Common myeloid progenitor, CD34-positive (primary cell): ENCODE measurements around the gene MDM4.

Source experiments
- CTCF ChIA-PET: fragments of 350-600 bp; sonication (Branson Sonifier 250); formaldehyde crosslinking; loops from one replicate; lab custom pipeline; 2021; ENCODE audit warnings: antibody characterized with exemption; lab: Charles Lee
- POLR2A ChIA-PET: fragments of 350-600 bp; sonication (Branson Sonifier 250); formaldehyde crosslinking; loops from one replicate; lab custom pipeline; 2021; ENCODE audit warnings: antibody characterized with exemption; lab: Charles Lee
- DNase-seq, 3 donors: peaks; one replicate each; pipeline versions ENCODE4 v3.0.0 to v3.0.0-alpha.2; 2013
- H3K27ac ChIP-seq, 2 experiments: 1 replicate in 1 of 2; 2 replicates in 1 of 2; pipeline ENCODE4 v1.7.0; 2013; ENCODE audit warnings: inconsistent platforms in 2 of 2, low read length in 2 of 2, mild to moderate bottlenecking in 2 of 2, low read depth in 1 of 2, moderate library complexity in 1 of 2; ENCODE audit not compliant: severe bottlenecking in 2 of 2, insufficient read depth in 1 of 2, poor library complexity in 1 of 2
- H3K27me3 ChIP-seq, 5 experiments: replicated peaks in 2 of 5; 1 replicate in 3 of 5; 2 replicates in 2 of 5; pipeline versions ENCODE4 v1.6.1 to v1.7.0; 2013; ENCODE audit warnings: low read length in 4 of 5, mild to moderate bottlenecking in 2 of 5, moderate library complexity in 2 of 5, inconsistent platforms in 1 of 5; ENCODE audit not compliant: insufficient read depth in 5 of 5, control insufficient read depth in 4 of 5
- H3K36me3 ChIP-seq, 4 experiments: 1 replicate in 2 of 4; 2 replicates in 2 of 4; pipeline versions ENCODE4 v1.6.1 to v1.7.0; 2013; ENCODE audit warnings: low read length in 3 of 4, control low read depth in 1 of 4, mild to moderate bottlenecking in 1 of 4; ENCODE audit not compliant: control insufficient read depth in 4 of 4, insufficient read depth in 4 of 4
- H3K4me1 ChIP-seq, 4 experiments: 1 replicate in 3 of 4; 2 replicates in 1 of 4; pipeline versions ENCODE4 v1.6.1 to v1.7.1; 2013; ENCODE audit warnings: low read length in 3 of 4, mild to moderate bottlenecking in 3 of 4, control low read depth in 1 of 4, inconsistent platforms in 1 of 4, moderate library complexity in 1 of 4; ENCODE audit not compliant: control insufficient read depth in 4 of 4, insufficient read depth in 4 of 4; ENCODE audit errors: control extremely low read depth in 1 of 4
- H3K4me3 ChIP-seq, 7 experiments: 1 replicate in 4 of 7; 2 replicates in 3 of 7; pipeline versions ENCODE4 v1.5.1 to v1.7.0; 2013; ENCODE audit warnings: mild to moderate bottlenecking in 7 of 7, low read length in 6 of 7, moderate library complexity in 6 of 7, inconsistent platforms in 2 of 7, low read depth in 2 of 7, control low read depth in 1 of 7; ENCODE audit not compliant: insufficient read depth in 4 of 7, control insufficient read depth in 1 of 7; ENCODE audit errors: extremely low read depth in 1 of 7
- H3K9me3 ChIP-seq, 5 experiments: 1 replicate in 4 of 5; 2 replicates in 1 of 5; pipeline versions ENCODE4 v1.6.1 to v1.7.1; 2013; ENCODE audit warnings: low read length in 4 of 5, mild to moderate bottlenecking in 2 of 5, inconsistent platforms in 1 of 5, low read depth in 1 of 5, moderate library complexity in 1 of 5; ENCODE audit not compliant: control insufficient read depth in 4 of 5, insufficient read depth in 2 of 5; ENCODE audit errors: control extremely low read depth in 1 of 5
- WGBS: methylation state at CpG from one replicate; pipeline ENCODE4 v1.1.5; 2013; ENCODE audit not compliant: insufficient coverage; 5-methylcytosine and 5-hydroxymethylcytosine counted together

MDM4 gene

GRCh38 chr1:204472660-204473059 is 43.5 kb upstream of the MDM4 start:
- ChIA-PET CTCF (interaction anchor here (1.0 to 12.4 kb wide), 5 partner anchors 12 to 42 kb away, joined by 3 to 190 read pairs (median 4); no protein-coding TSS in a partner anchor), POLR2A (no interaction called here)
- Histone ChIP-seq H3K4me1 (peaks cover 5 to 38% (median 23%) of the 10 kb centered on the region in 4 experiments), H3K4me3 (no peak overlapping the region), H3K36me3 (peaks cover 0 to 33% (median 12%) of the 10 kb centered on the region in 4 experiments), H3K9me3 (no peaks in the 10 kb centered on the region), H3K27ac (no peak overlapping the region), H3K27me3 (no peaks in the 10 kb centered on the region)
- 92% methylated on average over 2 of the region's 2 CpGs for WGBS
- no peak for DNase-seq

- no peak overlapping the region for H3K27ac ChIP-seq
- ChIA-PET POLR2A (no interaction called here), CTCF (interaction anchor here (1.0 to 12.4 kb wide), 5 partner anchors 12 to 43 kb away, joined by 3 to 190 read pairs (median 4); no protein-coding TSS in a partner anchor)
- no peaks in the 10 kb centered on the region for H3K27me3 ChIP-seq
- WGBS, result no CpG with 5 or more reads among the region's 1 CpG
- H3K4me3 ChIP-seq, result no peak overlapping the region
- H3K36me3 ChIP-seq, result peaks cover 0 to 25% (median 7%) of the 10 kb centered on the region in 4 experiments
- peaks cover 5 to 43% (median 30%) of the 10 kb centered on the region in 4 experiments for H3K4me1 ChIP-seq
- no peaks in the 10 kb centered on the region for H3K9me3 ChIP-seq
- no peak for DNase-seq
These were observed 42.7 kb upstream of the MDM4 start for GRCh38 chr1:204473400-204473965.

DNA sequence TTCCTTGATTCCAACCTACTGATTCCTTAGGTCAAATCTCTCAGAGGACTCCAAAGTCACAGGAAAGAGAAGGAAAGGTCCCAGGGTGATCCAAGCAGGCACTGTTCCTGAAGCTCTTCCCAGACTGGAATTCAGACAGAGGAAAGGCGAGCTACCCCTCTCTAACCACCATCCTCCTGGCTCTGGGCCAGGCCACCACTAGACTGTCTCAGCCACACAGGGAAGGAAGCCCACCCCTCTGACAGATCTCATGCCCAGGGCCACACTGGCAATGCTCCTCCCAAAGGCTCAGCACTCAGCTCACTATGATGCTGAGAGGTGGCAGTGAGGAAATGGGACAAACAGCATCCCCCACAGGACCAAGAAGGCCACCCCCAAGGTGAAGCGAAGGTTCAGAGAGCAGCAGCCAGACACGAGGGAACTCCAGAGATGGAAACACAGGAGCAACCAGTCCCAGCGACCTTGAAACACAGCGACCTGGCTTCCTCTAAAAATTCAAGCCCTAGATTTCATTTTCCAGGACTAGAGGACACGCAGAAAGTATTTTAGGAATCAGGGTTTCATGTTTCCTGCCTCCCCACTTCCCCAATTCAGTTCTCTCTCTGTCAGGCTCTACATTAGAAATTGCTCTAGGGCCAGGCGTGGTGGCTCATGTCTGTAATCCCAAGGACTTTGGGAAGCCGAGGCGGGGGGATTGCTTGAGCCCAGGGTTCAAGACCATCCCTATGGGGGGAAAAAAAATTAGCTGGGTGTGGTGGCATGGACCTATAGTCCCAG is 40.4 kb upstream of the MDM4 start:
- H3K4me1 ChIP-seq, result peaks cover 10 to 66% (median 41%) of the 10 kb centered on the region in 4 experiments
- H3K27ac ChIP-seq, result no peak overlapping the region
- ChIA-PET CTCF (interaction anchor here (0.7 to 12.4 kb wide), 8 partner anchors 9 to 45 kb away, joined by 3 to 243 read pairs (median 4); partner anchors contain the start of gene PIK3C2B), POLR2A (interaction anchor here (0.5 kb wide), 2 partner anchors 32 to 55 kb away, joined by 3 read pairs; no protein-coding TSS in a partner anchor)
- peak overlapping the region in 2 of 7 experiments; percentile 8 to 30 for H3K4me3 ChIP-seq
- H3K9me3 ChIP-seq, result no peaks in the 10 kb centered on the region
- WGBS, result 46% methylated on average over 8 of the region's 9 CpGs
- H3K27me3 ChIP-seq, result no peaks in the 10 kb centered on the region
- H3K36me3 ChIP-seq, result peaks cover 0 to 19% (median 0%) of the 10 kb centered on the region in 4 experiments
- DNase-seq, result peak in 1 of 3 donors; percentile 27

GRCh38 chr1:204476563-204476962 is 39.6 kb upstream of the MDM4 start:
- CTCF ChIA-PET, result interaction anchor here (4.3 to 12.4 kb wide), 4 partner anchors 16 to 44 kb away, joined by 26 to 243 read pairs (median 162); partner anchors contain the start of gene PIK3C2B
- Histone ChIP-seq H3K4me3 (no peak overlapping the region), H3K4me1 (peaks cover 10 to 73% (median 47%) of the 10 kb centered on the region in 4 experiments), H3K9me3 (no peaks in the 10 kb centered on the region), H3K27me3 (no peaks in the 10 kb centered on the region), H3K27ac (no peak overlapping the region), H3K36me3 (peaks cover 0 to 18% (median 0%) of the 10 kb centered on the region in 4 experiments)
- DNase-seq, result no peak
- WGBS, result 90% methylated on average over 3 of the region's 5 CpGs
- POLR2A ChIA-PET, result no interaction called here

DNA sequence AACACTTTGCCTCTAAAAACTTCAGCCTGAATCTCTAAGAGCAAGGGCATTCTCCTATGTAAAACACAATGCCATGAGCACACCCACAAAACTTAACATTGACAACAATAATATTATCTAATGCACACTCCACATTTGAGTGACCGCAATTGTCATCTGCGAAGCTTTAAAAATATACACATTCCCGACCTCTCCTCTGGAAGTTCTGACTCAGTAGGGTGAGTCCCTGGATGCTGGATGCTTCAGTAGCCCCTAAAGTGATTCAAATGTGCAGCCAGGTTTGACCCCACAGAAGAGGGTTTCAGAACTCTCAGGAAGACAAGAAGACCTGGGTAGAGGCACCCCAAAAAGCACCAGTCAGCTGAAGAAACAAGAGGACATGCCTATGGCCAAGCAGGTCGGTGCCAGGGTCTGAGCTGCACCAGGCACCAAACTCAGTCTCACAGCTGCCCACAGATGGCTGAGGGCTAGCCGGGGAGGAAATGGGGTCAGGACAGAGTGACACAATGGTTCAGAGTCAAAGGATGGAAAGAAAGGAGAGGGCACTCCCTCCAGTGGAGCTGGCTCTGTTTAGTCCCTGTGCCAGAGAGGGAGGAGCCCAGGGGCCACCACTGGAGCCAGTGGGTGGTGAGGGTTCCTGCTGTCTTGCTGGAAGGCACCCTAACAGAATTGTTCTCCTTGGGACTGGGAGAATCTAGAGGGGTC is 39.0 kb upstream of the MDM4 start:
- Histone ChIP-seq H3K9me3 (no peaks in the 10 kb centered on the region), H3K36me3 (peaks cover 0 to 18% (median 0%) of the 10 kb centered on the region in 4 experiments), H3K4me1 (peaks cover 10 to 79% (median 51%) of the 10 kb centered on the region in 4 experiments), H3K4me3 (no peak overlapping the region), H3K27ac (no peak overlapping the region), H3K27me3 (no peaks in the 10 kb centered on the region)
- 96% methylated on average over 4 of the region's 5 CpGs for WGBS
- CTCF ChIA-PET, result interaction anchor here (1.5 to 12.4 kb wide), 6 partner anchors 9 to 45 kb away, joined by 5 to 243 read pairs (median 80); partner anchors contain the start of gene PIK3C2B
- POLR2A ChIA-PET, result no interaction called here
- no peak for DNase-seq

- CTCF ChIA-PET, result interaction anchor here (1.5 to 12.4 kb wide), 7 partner anchors 8 to 46 kb away, joined by 5 to 243 read pairs (median 26); partner anchors contain the start of gene PIK3C2B
- H3K27me3 ChIP-seq, result no peaks in the 10 kb centered on the region
- H3K4me1 ChIP-seq, result peaks cover 10 to 87% (median 51%) of the 10 kb centered on the region in 4 experiments
These were observed 37.9 kb upstream of the MDM4 start for GRCh38 chr1:204478172-204478899.

More at GRCh38 chr1:204478172-204478899, 37.9 kb upstream of the MDM4 start:
- DNase-seq, result no peak
- POLR2A ChIA-PET, result interaction anchor here (0.8 to 1.4 kb wide), 2 partner anchors 16 kb away, joined by 3 read pairs; no protein-coding TSS in a partner anchor
- Histone ChIP-seq H3K4me3 (no peak overlapping the region), H3K36me3 (peaks cover 0 to 18% (median 0%) of the 10 kb centered on the region in 4 experiments), H3K27ac (no peak overlapping the region), H3K9me3 (no peaks in the 10 kb centered on the region)
- WGBS, result 97% methylated on average over 6 of the region's 7 CpGs
